Left lung (tissue), 10 donors: ENCODE data around the gene FER. TPM values are rescaled to one million over a fixed set of nuclear protein-coding genes. Genes with fewer than 3 reads are reported as not detected.
"Not testable (repeated sequence)": the region's sequence is repeated elsewhere in the genome, so short reads cannot be mapped to it uniquely, and the experiment has no call there.

Source experiments
- ATAC-seq: fragments of 200-7000 bp; cut with Tn5 transposase; one replicate; pipeline ENCODE4 v1.9.1; 2020; ENCODE audit warnings: moderate library complexity
- DNase-seq, 4 donors: peaks; one replicate each; pipeline ENCODE4 v3.0.0-alpha.2; 2013 to 2020
- H3K27ac ChIP-seq, 2 donors: fragments of 200-600 bp; sonication (generic) in 1 of 2; one replicate each; pipeline versions ENCODE4 v1.5.0 to v1.8.0; 2020 to 2021
- H3K27me3 ChIP-seq, 2 donors: fragments of 200-600 bp; sonication (generic) in 1 of 2; one replicate each; pipeline versions ENCODE4 v1.5.0 to v1.8.0; 2020 to 2021
- H3K36me3 ChIP-seq, 2 donors: fragments of 200-600 bp; sonication (generic) in 1 of 2; one replicate each; pipeline versions ENCODE4 v1.5.0 to v1.8.0; 2020 to 2021
- H3K4me1 ChIP-seq, 2 donors: fragments of 200-600 bp; one replicate each; pipeline ENCODE4 v1.8.0; 2021
- H3K4me3 ChIP-seq, 2 donors: fragments of 200-600 bp; sonication (generic) in 1 of 2; one replicate each; pipeline versions ENCODE4 v1.5.0 to v1.8.0; 2020 to 2021; ENCODE audit warnings: mild to moderate bottlenecking in 1 of 2
- H3K9me3 ChIP-seq, 2 donors: fragments of 200-600 bp; sonication (generic) in 1 of 2; one replicate each; pipeline versions ENCODE4 v1.5.0 to v1.8.0; 2020 to 2021
- CTCF ChIP-seq, 2 donors: fragments of 200-600 bp; sonication (generic) in 1 of 2; IDR thresholded peaks; one replicate each; pipeline versions ENCODE4 v1.5.0 to v1.8.0; 2021; ENCODE audit warnings: antibody characterized with exemption in 2 of 2
- intact Hi-C, 2 donors: fragments of 100-400 bp; cut with DNase I; formaldehyde crosslinking; loops; one replicate each; pipeline versions ENCODE4 v1.11.2 to v1.14.2; 2022
- polyA plus RNA-seq, 6 donors: library from polyadenylated mRNA; unstranded; fragments of 120-200 nt; gene quantifications; one replicate each; pipeline ENCODE4 v1.2.1, GENCODE V29; 2013; ENCODE audit not compliant: insufficient read length in 6 of 6
- total RNA-seq, 2 donors: library from RNA; stranded (reverse); fragmentation: NEBNext Ultra II Directional; extraction: Animal tissue kit (Norgen Biotek cat#: 25700); gene quantifications; one replicate each; pipeline ENCODE4 v1.2.1, GENCODE V29; 2021
- donor health status: DM: no; HTN: yes; CAD: no.
- donor health status: DM: no; HTN: no; CAD: no.

FER gene
- total and polyA plus RNA-seq, 8 donors, result 16.6 to 27.0 (median 19.4) TPM

DNA sequence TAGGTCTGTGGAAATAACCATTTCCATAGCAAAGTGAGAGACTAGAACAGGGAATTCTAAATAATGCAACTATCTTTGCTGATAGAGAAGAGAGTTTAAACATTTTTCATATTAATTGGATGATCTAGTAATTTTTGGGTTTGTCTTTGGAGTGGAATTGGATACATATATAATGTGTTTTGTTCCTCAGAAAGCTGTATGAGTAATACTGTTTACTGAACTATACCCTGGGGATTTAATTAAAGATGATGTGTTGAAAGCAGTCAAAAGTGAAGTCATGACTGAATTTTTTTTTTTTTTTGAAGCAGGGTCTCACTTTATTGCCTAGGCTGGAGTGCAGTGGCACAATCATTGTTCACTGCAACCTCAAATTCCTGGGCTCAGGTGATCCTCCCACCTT is 17.9 kb downstream of the FER start:
- no peak for TF ChIP-seq CTCF (IDR thresholded peaks at IDR 0.05)
- no peak overlapping the region for H3K27ac ChIP-seq
- no peak for ATAC-seq
- H3K4me3 ChIP-seq, result no peak overlapping the region
- no peaks in the 10 kb centered on the region for H3K9me3 ChIP-seq
- intact Hi-C loops, result no loop called here
- no peaks in the 10 kb centered on the region for H3K27me3 ChIP-seq
- no peaks in the 10 kb centered on the region for H3K36me3 ChIP-seq
- H3K4me1 ChIP-seq, result peaks cover 0 to 3% of the 10 kb centered on the region in 2 donors
- DNase-seq, result no peak

GRCh38 chr5:108766916-108767315 is 19.2 kb downstream of the FER start:
- H3K9me3 ChIP-seq, H3K4me1 ChIP-seq, H3K36me3 ChIP-seq, H3K4me3 ChIP-seq, DNase-seq, H3K27me3 ChIP-seq, H3K27ac ChIP-seq, ATAC-seq, intact Hi-C loops: not testable (repeated sequence)

DNA sequence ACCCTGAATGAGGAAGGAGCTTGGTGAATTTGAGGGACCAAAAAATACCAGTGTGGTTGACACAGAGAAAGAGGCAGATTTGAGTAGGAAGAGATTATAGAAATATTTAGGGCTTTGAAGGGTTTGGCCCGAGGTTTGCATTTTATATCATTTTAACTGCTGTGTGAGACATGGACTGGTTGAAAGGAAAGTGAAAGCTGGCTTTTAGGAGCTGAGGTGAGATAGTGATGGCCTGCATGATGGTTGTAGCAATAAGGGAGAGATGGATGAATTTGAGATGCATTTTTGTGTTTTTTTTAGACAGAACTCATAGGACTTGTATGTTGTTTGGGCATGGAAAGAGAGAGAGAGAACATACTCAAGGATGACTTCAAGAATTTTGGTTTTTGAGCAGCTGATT is 21.7 kb downstream of the FER start:
- ATAC-seq (no peak), DNase-seq (no peak)
- H3K9me3 ChIP-seq, result no peaks in the 10 kb centered on the region
- no peaks in the 10 kb centered on the region for H3K4me1 ChIP-seq
- no peaks in the 10 kb centered on the region for H3K27me3 ChIP-seq
- TF ChIP-seq CTCF (IDR thresholded peaks at IDR 0.05), result no peak
- H3K27ac ChIP-seq, result no peak overlapping the region
- H3K36me3 ChIP-seq, result no peaks in the 10 kb centered on the region
- intact Hi-C loops, result no loop called here
- H3K4me3 ChIP-seq, result no peak overlapping the region

DNA sequence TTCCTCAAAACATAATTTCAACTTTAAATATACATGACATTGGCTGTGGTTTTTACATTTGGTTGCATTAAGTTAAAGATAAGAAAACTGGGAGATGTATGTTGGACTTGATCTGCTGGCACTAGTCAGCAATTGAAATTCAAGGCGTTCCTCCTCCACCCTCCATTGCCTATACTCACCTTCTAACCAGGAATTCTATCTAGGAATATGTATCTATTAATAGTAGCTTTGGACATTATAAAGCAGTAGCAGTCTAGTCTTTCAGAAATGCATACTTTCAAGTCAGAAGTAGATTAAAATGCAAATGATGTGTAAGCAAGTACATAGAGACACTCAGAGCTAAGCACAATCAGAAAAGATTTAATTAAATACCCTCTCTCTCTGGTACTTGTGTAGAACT is 24.9 kb downstream of the FER start:
- no peaks in the 10 kb centered on the region for H3K4me1 ChIP-seq
- no peak for TF ChIP-seq CTCF (IDR thresholded peaks at IDR 0.05)
- DNase-seq (no peak), ATAC-seq (no peak)
- peaks cover 0 to 3% of the 10 kb centered on the region in 2 donors for H3K9me3 ChIP-seq
- intact Hi-C loops, result no loop called here
- no peak overlapping the region for H3K4me3 ChIP-seq
- H3K27me3 ChIP-seq, result no peaks in the 10 kb centered on the region
- H3K36me3 ChIP-seq, result no peaks in the 10 kb centered on the region
- no peak overlapping the region for H3K27ac ChIP-seq

DNA sequence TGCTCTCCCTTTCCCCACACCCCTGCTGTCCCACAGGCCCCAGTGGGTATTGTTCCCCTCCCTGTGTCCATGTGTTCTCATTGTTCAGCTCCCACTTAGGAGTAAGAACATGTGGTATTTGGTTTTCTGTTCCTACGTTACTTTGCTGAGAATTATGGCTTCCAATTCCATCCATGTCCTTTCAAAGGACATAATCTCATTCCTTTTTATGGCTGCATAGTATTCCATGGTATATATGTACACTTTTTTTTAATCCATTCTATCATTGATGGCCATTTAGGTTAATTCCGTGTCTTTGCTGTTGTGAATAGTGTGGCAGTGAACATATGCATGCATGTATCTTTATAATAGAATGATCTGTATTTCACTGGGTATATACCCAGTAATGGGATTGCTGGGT is 25.6 kb downstream of the FER start:
- ATAC-seq, result no peak
- H3K27me3 ChIP-seq, result no peaks in the 10 kb centered on the region
- no peaks in the 10 kb centered on the region for H3K36me3 ChIP-seq
- TF ChIP-seq CTCF (IDR thresholded peaks at IDR 0.05), result no peak
- no peak overlapping the region for H3K4me3 ChIP-seq
- DNase-seq, result no peak
- H3K9me3 ChIP-seq, result peaks cover 0 to 7% of the 10 kb centered on the region in 2 donors
- H3K27ac ChIP-seq, result no peak overlapping the region
- H3K4me1 ChIP-seq, result no peaks in the 10 kb centered on the region
- intact Hi-C loops, result no loop called here

DNA sequence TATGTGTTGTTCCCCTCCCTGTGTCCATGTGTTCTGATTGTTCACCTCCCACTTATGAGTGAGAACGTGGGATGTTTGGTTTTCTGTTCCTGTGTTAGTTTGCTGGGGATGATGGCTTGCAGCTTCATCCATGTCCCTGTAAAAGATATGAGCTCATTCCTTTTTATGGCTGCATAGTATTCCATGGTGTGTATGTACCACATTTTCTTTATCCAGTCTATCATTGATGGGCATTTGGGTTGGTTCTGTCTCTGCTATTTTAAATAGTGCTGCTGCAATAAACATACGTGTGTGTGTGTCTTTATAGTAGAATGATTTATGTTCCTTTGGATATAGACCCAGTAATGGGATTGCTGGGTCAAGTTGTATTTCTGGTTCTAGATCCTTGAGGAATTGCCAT is 26.4 kb downstream of the FER start:
- H3K27ac ChIP-seq, H3K4me1 ChIP-seq, H3K4me3 ChIP-seq, ATAC-seq, DNase-seq, H3K36me3 ChIP-seq, intact Hi-C loops, H3K9me3 ChIP-seq, H3K27me3 ChIP-seq: not testable (repeated sequence)

- H3K4me1 ChIP-seq, H3K27ac ChIP-seq, H3K4me3 ChIP-seq, H3K9me3 ChIP-seq, ATAC-seq, DNase-seq, H3K27me3 ChIP-seq, H3K36me3 ChIP-seq, intact Hi-C loops: not testable (repeated sequence)
Measured at GRCh38 chr5:108777582-108777981, 29.9 kb downstream of the FER start.

- H3K27me3 ChIP-seq, intact Hi-C loops, H3K4me3 ChIP-seq, H3K4me1 ChIP-seq, ATAC-seq, DNase-seq, H3K27ac ChIP-seq: not testable (repeated sequence)
- Histone ChIP-seq H3K9me3 (peaks cover 0 to 12% of the 10 kb centered on the region in 2 donors), H3K36me3 (peaks cover 0 to 15% of the 10 kb centered on the region in 2 donors)
Measured at GRCh38 chr5:108784577-108784976, 36.9 kb downstream of the FER start.
